Neural cell (in vitro differentiated cells): ENCODE data around the gene CARS2. TPM values are rescaled to one million over a fixed set of nuclear protein-coding genes. Genes with fewer than 3 reads are reported as not detected.

Experiments used
- H2AFZ ChIP-seq: fragments of 200-600, 300-800 bp; sonication (generic), shearing (Covaris generic); 2 replicates; pipeline ENCODE4 v1.6.0; 2014; ENCODE audit warnings: low read depth, mild to moderate bottlenecking, antibody characterized with exemption, low read length, moderate library complexity
- H3F3A ChIP-seq: fragments of 200-600 bp; shearing (Covaris generic); 2 replicates; pipeline ENCODE4 v1.6.1; 2016; ENCODE audit warnings: mild to moderate bottlenecking, moderate library complexity, mixed read lengths, antibody characterized with exemption, low read length; ENCODE audit not compliant: insufficient read depth, poor library complexity, severe bottlenecking
- H3K27ac ChIP-seq: fragments of 200-600, 300-800 bp; sonication (generic), shearing (Covaris generic); 2 replicates; pipeline ENCODE4 v1.5.1; 2014; ENCODE audit warnings: mild to moderate bottlenecking, low read length, moderate library complexity
- H3K27me3 ChIP-seq: fragments of 300-800, 200-600 bp; sonication (generic), shearing (Covaris generic); 2 replicates; pipeline ENCODE4 v1.6.0; 2014; ENCODE audit warnings: mild to moderate bottlenecking, low read depth, low read length, moderate library complexity; ENCODE audit not compliant: insufficient read depth
- H3K36me3 ChIP-seq: fragments of 300-800, 200-600 bp; sonication (generic), shearing (Covaris generic); 2 replicates; pipeline ENCODE4 v1.5.1; 2014; ENCODE audit warnings: mild to moderate bottlenecking, antibody characterized with exemption, low read length, moderate library complexity; ENCODE audit not compliant: insufficient read depth
- H3K4me2 ChIP-seq: fragments of 300-800, 200-600 bp; sonication (generic), shearing (Covaris generic); 2 replicates; pipeline ENCODE4 v1.6.0; 2014; ENCODE audit warnings: mild to moderate bottlenecking, low read length
- H3K4me3 ChIP-seq: fragments of 300-800, 200-600 bp; sonication (generic), shearing (Covaris generic); 2 replicates; pipeline ENCODE4 v1.5.1; 2014; ENCODE audit warnings: mild to moderate bottlenecking, low read length, moderate library complexity
- H3K79me2 ChIP-seq: fragments of 200-600 bp; shearing (Covaris generic); replicated peaks from 2 replicates; pipeline ENCODE4 v1.6.0; 2014; ENCODE audit warnings: mild to moderate bottlenecking, low read length, moderate library complexity; ENCODE audit not compliant: insufficient read depth
- H3K9ac ChIP-seq: fragments of 300-800, 200-600 bp; sonication (generic), shearing (Covaris generic); 2 replicates; pipeline ENCODE4 v1.6.1; 2016; ENCODE audit warnings: mild to moderate bottlenecking, low read length, mixed read lengths
- H3K9me2 ChIP-seq: fragments of 200-600 bp; shearing (Covaris generic); 2 replicates; pipeline ENCODE4 v1.6.1; 2016; ENCODE audit warnings: mild to moderate bottlenecking, low read length, mixed read lengths; ENCODE audit not compliant: insufficient read depth
- H3K9me3 ChIP-seq: fragments of 200-600, 300-800 bp; sonication (generic), shearing (Covaris generic); 2 replicates; pipeline ENCODE4 v1.6.1; 2016; ENCODE audit warnings: mild to moderate bottlenecking, mixed run types, low read length, moderate library complexity, mixed read lengths
- H4K20me1 ChIP-seq: fragments of 200-600 bp; shearing (Covaris generic); 2 replicates; pipeline ENCODE4 v1.6.1; 2016; ENCODE audit warnings: mild to moderate bottlenecking, mixed run types; ENCODE audit not compliant: insufficient read depth
- EP300 ChIP-seq: fragments of 450-650 bp; conservative IDR thresholded peaks from 2 replicates; pipeline ENCODE4 v1.6.1; 2014; ENCODE audit warnings: antibody characterized with exemption, mild to moderate bottlenecking, moderate library complexity; ENCODE audit not compliant: poor library complexity, severe bottlenecking
- EZH2 ChIP-seq: fragments of 200-600, 300-800 bp; shearing (Covaris generic), sonication (generic); IDR thresholded peaks from 2 replicates; pipeline ENCODE4 v1.6.1; 2014; ENCODE audit warnings: antibody characterized with exemption, low read length, borderline replicate concordance, mild to moderate bottlenecking; ENCODE audit not compliant: insufficient read depth, poor library complexity, severe bottlenecking
- MXI1 ChIP-seq: fragments of 450-650 bp; conservative IDR thresholded peaks from 2 replicates; pipeline ENCODE4 v1.6.1; 2014; ENCODE audit warnings: antibody characterized with exemption, mild to moderate bottlenecking; ENCODE audit not compliant: poor library complexity, severe bottlenecking
- POLR2AphosphoS5 ChIP-seq: IDR thresholded peaks from 2 replicates; pipeline ENCODE4 v1.6.1; 2012
- RAD21 ChIP-seq: fragments of 450-650 bp; conservative IDR thresholded peaks from 2 replicates; pipeline ENCODE4 v1.6.1; 2014; ENCODE audit warnings: antibody characterized with exemption, mild to moderate bottlenecking, moderate library complexity
- SMC3 ChIP-seq: fragments of 450-650 bp; conservative IDR thresholded peaks from 2 replicates; pipeline ENCODE4 v1.6.1; 2014; ENCODE audit warnings: antibody characterized with exemption, mild to moderate bottlenecking, moderate library complexity; ENCODE audit not compliant: poor library complexity
- TAF1 ChIP-seq: IDR thresholded peaks from 2 replicates; pipeline ENCODE4 v1.6.1; 2012; ENCODE audit warnings: low read depth
- polyA plus RNA-seq: library from polyadenylated mRNA; depleted of rRNA; stranded (reverse); fragments of >200 nt; gene quantifications from 2 replicates; pipeline ENCODE4 v1.2.3, GENCODE V29; 2014
- TF ChIP-seq, protein P1 (sequence below): fragments of 450-650 bp; IDR thresholded peaks from 2 replicates; pipeline ENCODE4 v1.5.1; 2014; ENCODE audit warnings: antibody characterized with exemption, mild to moderate bottlenecking, moderate library complexity; ENCODE audit not compliant: poor library complexity, severe bottlenecking
- TF ChIP-seq, protein P2 (sequence below): IDR thresholded peaks from 2 replicates; pipeline ENCODE4 v1.6.1; 2012; ENCODE audit warnings: borderline replicate concordance

The CARS2 gene
- polyA plus RNA-seq, 1 donor from 2014 or later = 92.2 TPM

DNA sequence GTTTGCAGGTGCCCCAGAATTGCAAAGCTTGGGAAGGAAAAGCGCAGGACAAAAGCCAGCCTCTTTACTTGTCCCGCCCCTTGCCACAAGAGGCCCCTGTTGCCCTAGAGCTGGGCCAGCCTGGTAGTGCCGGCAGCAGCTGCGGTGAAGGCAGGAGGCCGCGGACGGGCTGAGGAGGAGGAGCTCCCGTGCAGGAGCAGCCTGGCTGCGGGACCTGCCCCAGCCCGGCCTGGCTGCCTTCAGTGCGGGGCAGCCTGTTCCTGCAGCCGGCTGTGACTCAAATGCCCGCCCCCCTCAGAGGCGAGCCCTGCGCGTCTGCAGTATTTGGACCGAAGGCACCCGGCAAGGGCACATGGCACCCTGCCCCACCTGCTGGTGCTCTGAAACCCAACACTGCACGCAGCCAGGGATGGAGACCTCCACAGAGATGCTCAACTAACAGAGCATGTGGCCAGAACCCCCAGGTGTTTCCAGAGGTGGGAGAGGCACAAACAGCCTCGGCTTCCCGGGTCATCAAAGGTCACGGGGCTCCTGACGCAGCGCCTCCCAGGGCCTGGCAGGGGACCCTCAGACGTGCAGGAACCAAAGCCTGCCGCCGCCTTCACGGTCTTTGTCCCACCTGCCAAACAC lies 60.9 kb downstream of the CARS2 start:
- Histone ChIP-seq H3K27ac (no peak overlapping the region), H3F3A (no peaks in the 10 kb centered on the region), H3K36me3 (no peaks in the 10 kb centered on the region), H3K4me2 (no peak overlapping the region), H3K79me2 (no peaks in the 10 kb centered on the region), H3K27me3 (no peaks in the 10 kb centered on the region), H4K20me1 (no peaks in the 10 kb centered on the region), H3K9ac (no peak overlapping the region), H3K9me3 (no peaks in the 10 kb centered on the region), H3K4me3 (no peak overlapping the region), H2AFZ (no peak overlapping the region), H3K9me2 (no peaks in the 10 kb centered on the region)
- TF ChIP-seq SMC3 = no peak
- TF ChIP-seq EP300 = no peak
- TF ChIP-seq POLR2AphosphoS5 = no peak
- TF ChIP-seq TAF1 = no peak
- TF ChIP-seq, protein P1, sequence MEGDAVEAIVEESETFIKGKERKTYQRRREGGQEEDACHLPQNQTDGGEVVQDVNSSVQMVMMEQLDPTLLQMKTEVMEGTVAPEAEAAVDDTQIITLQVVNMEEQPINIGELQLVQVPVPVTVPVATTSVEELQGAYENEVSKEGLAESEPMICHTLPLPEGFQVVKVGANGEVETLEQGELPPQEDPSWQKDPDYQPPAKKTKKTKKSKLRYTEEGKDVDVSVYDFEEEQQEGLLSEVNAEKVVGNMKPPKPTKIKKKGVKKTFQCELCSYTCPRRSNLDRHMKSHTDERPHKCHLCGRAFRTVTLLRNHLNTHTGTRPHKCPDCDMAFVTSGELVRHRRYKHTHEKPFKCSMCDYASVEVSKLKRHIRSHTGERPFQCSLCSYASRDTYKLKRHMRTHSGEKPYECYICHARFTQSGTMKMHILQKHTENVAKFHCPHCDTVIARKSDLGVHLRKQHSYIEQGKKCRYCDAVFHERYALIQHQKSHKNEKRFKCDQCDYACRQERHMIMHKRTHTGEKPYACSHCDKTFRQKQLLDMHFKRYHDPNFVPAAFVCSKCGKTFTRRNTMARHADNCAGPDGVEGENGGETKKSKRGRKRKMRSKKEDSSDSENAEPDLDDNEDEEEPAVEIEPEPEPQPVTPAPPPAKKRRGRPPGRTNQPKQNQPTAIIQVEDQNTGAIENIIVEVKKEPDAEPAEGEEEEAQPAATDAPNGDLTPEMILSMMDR = peak; percentile 29
- TF ChIP-seq RAD21 = peak; percentile 27

DNA sequence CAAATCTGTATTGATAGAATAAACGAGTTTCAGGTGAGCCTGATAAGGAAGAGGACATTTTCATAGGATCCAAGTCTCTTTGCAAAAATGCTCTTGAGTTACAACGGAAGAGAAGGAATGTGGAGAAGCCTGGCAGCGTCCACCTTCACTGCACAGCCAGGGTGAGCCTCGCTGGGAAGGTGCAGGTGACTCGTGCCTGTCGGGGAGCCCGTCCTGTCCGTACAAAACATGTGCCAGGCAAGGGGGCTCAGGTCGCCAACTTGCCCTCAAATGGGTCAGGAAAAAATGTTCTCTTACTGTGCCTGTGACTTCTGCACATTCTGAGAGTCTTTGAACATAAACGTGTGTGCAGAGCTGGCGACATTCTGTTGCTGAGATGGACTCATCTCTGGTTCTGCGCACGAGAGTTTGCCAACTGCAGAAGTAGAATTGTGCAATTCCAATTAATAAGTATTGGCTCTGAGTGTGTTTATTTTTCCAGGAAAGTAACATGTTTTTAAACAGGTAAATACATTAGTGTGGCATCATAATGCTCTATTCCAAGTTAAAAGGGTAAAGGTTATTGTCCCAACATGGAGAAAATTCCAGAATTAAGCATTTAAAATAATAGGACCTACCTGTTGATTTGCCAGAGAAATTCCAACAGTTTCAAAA lies 62.0 kb downstream of the CARS2 start:
- no peak overlapping the region for H2AFZ ChIP-seq
- H3K9me2 ChIP-seq = no peaks in the 10 kb centered on the region
- no peaks in the 10 kb centered on the region for H4K20me1 ChIP-seq
- no peaks in the 10 kb centered on the region for H3K27me3 ChIP-seq
- TF ChIP-seq TAF1 = no peak
- no peak for TF ChIP-seq MXI1
- no peak for TF ChIP-seq POLR2AphosphoS5
- TF ChIP-seq, protein P1 = no peak
- no peak for TF ChIP-seq EP300
- TF ChIP-seq RAD21 = no peak
- TF ChIP-seq EZH2 = no peak
- TF ChIP-seq, protein P2, sequence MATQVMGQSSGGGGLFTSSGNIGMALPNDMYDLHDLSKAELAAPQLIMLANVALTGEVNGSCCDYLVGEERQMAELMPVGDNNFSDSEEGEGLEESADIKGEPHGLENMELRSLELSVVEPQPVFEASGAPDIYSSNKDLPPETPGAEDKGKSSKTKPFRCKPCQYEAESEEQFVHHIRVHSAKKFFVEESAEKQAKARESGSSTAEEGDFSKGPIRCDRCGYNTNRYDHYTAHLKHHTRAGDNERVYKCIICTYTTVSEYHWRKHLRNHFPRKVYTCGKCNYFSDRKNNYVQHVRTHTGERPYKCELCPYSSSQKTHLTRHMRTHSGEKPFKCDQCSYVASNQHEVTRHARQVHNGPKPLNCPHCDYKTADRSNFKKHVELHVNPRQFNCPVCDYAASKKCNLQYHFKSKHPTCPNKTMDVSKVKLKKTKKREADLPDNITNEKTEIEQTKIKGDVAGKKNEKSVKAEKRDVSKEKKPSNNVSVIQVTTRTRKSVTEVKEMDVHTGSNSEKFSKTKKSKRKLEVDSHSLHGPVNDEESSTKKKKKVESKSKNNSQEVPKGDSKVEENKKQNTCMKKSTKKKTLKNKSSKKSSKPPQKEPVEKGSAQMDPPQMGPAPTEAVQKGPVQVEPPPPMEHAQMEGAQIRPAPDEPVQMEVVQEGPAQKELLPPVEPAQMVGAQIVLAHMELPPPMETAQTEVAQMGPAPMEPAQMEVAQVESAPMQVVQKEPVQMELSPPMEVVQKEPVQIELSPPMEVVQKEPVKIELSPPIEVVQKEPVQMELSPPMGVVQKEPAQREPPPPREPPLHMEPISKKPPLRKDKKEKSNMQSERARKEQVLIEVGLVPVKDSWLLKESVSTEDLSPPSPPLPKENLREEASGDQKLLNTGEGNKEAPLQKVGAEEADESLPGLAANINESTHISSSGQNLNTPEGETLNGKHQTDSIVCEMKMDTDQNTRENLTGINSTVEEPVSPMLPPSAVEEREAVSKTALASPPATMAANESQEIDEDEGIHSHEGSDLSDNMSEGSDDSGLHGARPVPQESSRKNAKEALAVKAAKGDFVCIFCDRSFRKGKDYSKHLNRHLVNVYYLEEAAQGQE = no peak
- no peak overlapping the region for H3K4me2 ChIP-seq
- no peak overlapping the region for H3K27ac ChIP-seq
- H3F3A ChIP-seq = no peaks in the 10 kb centered on the region
- H3K9ac ChIP-seq = no peak overlapping the region
- no peaks in the 10 kb centered on the region for H3K79me2 ChIP-seq
- H3K9me3 ChIP-seq = no peaks in the 10 kb centered on the region
- no peak overlapping the region for H3K4me3 ChIP-seq
- no peaks in the 10 kb centered on the region for H3K36me3 ChIP-seq
